ENCODE data around the gene BEX4. TPM values are rescaled to one million over a fixed set of nuclear protein-coding genes. Genes with fewer than 3 reads are reported as not detected.

The BEX4 gene
- total and polyA plus RNA-seq, 10 of the 15 experiments (the other 5 are each of a cell fraction or from before 2014, with no cell fraction given): 0.76 to 3.3 (median 2.2) TPM

GRCh38 chrX:103214870-103215424 lies at the start of gene BEX4 (continued):
- TF ChIP-seq USF2 (IDR thresholded peaks at IDR 0.05; ENCODE audit: borderline replicate concordance, low read depth, low read length) (peak; percentile 50), RB1 (IDR thresholded peaks at IDR 0.05; ENCODE audit: borderline replicate concordance) (no peak), EZH2 (IDR thresholded peaks at IDR 0.05; ENCODE audit: borderline replicate concordance, control insufficient read depth, low read depth, low read length) (no peak), YY1 (IDR thresholded peaks at IDR 0.05; ENCODE audit: low read depth, low read length) (no peak), NRF1 (conservative IDR thresholded peaks at IDR 0.05; ENCODE audit: low read depth, low read length) (no peak), SRF (IDR thresholded peaks at IDR 0.05; ENCODE audit: low read depth in 2 of 2, low read length in 2 of 2) (no peak), TCF12 (IDR thresholded peaks at IDR 0.05; ENCODE audit: low read depth, low read length) (no peak), E4F1 (IDR thresholded peaks at IDR 0.05; ENCODE audit: borderline replicate concordance, partially characterized antibody) (no peak), STAT1 (conservative IDR thresholded peaks at IDR 0.05) (no peak), SUZ12 (IDR thresholded peaks at IDR 0.05; ENCODE audit: unreplicated experiment) (no peak), USF1 (IDR thresholded peaks at IDR 0.05; ENCODE audit: borderline replicate concordance, extremely low read length, insufficient read depth, low read depth, low read length) (peak; percentile 92), POLR2A (IDR thresholded peaks at IDR 0.05; ENCODE audit: low read depth, low read length) (peak; percentile 88), ZBTB33 (IDR thresholded peaks at IDR 0.05) (no peak), KLF5 (IDR thresholded peaks at IDR 0.05; ENCODE audit: partially characterized antibody) (no peak), CEBPB (IDR thresholded peaks at IDR 0.05; ENCODE audit: borderline replicate concordance in 1 of 2, low read depth in 2 of 2, low read length in 2 of 2) (no peak)

Data from GM12878 (cell line).